ENCODE measurements around the gene TUFT1.

Gene TUFT1

GRCh38 chr1:151540021-151540981 lies at the start of gene TUFT1:
Gene TUFT1, plus strand, starts transcription at chr1:151540309. Its CDS starts 58 bp downstream, at chr1:151540367.
- no peak for TF ChIP-seq ZNF274 (IDR thresholded peaks at IDR 0.05; ENCODE audit: low read depth, low read length)
- peak within 1 kb of the TSS; percentile 47 for H3K4me3 ChIP-seq (ENCODE audit: low read length)

- H3K4me3 ChIP-seq (ENCODE audit: low read length) = no peak overlapping the region
- TF ChIP-seq ZNF274 (IDR thresholded peaks at IDR 0.05; ENCODE audit: low read depth, low read length) = no peak
Measured at GRCh38 chr1:151491641-151492040, 48.5 kb upstream of the TUFT1 start.

GRCh38 chr1:151492120-151492519 lies 48.0 kb upstream of the TUFT1 start:
- no peak overlapping the region for H3K4me3 ChIP-seq (ENCODE audit: low read length)
- no peak for TF ChIP-seq ZNF274 (IDR thresholded peaks at IDR 0.05; ENCODE audit: low read depth, low read length)

- no peak for TF ChIP-seq ZNF274 (IDR thresholded peaks at IDR 0.05; ENCODE audit: low read depth, low read length)
Measured at GRCh38 chr1:151493042-151493441, 47.1 kb upstream of the TUFT1 start.

GRCh38 chr1:151494741-151495281 lies 45.3 kb upstream of the TUFT1 start:
- TF ChIP-seq ZNF274 (IDR thresholded peaks at IDR 0.05; ENCODE audit: low read depth, low read length) = no peak

More at GRCh38 chr1:151493042-151493441, 47.1 kb upstream of the TUFT1 start:
- H3K4me3 ChIP-seq (ENCODE audit: low read length) = no peak overlapping the region

GRCh38 chr1:151495316-151495715 lies 44.8 kb upstream of the TUFT1 start:
- H3K4me3 ChIP-seq (ENCODE audit: low read length) = no peak overlapping the region
- TF ChIP-seq ZNF274 (IDR thresholded peaks at IDR 0.05; ENCODE audit: low read depth, low read length) = no peak

More at GRCh38 chr1:151494741-151495281, 45.3 kb upstream of the TUFT1 start:
- H3K4me3 ChIP-seq (ENCODE audit: low read length) = no peak overlapping the region

- H3K4me3 ChIP-seq (ENCODE audit: low read length) = no peak overlapping the region
- TF ChIP-seq ZNF274 (IDR thresholded peaks at IDR 0.05; ENCODE audit: low read depth, low read length) = no peak
Measured at GRCh38 chr1:151499365-151499764, 40.7 kb upstream of the TUFT1 start.

- no peak overlapping the region for H3K4me3 ChIP-seq (ENCODE audit: low read length)
- TF ChIP-seq ZNF274 (IDR thresholded peaks at IDR 0.05; ENCODE audit: low read depth, low read length) = no peak
Measured at GRCh38 chr1:151499930-151500329, 40.2 kb upstream of the TUFT1 start.

GRCh38 chr1:151501474-151501873 lies 38.6 kb upstream of the TUFT1 start:
- no peak overlapping the region for H3K4me3 ChIP-seq (ENCODE audit: low read length)
- no peak for TF ChIP-seq ZNF274 (IDR thresholded peaks at IDR 0.05; ENCODE audit: low read depth, low read length)

- no peak overlapping the region for H3K4me3 ChIP-seq (ENCODE audit: low read length)
- no peak for TF ChIP-seq ZNF274 (IDR thresholded peaks at IDR 0.05; ENCODE audit: low read depth, low read length)
Measured at GRCh38 chr1:151502035-151502700, 37.9 kb upstream of the TUFT1 start.

- H3K4me3 ChIP-seq (ENCODE audit: low read length) = no peak overlapping the region
- no peak for TF ChIP-seq ZNF274 (IDR thresholded peaks at IDR 0.05; ENCODE audit: low read depth, low read length)
Measured at GRCh38 chr1:151502859-151503780, 37.0 kb upstream of the TUFT1 start.

- no peak overlapping the region for H3K4me3 ChIP-seq (ENCODE audit: low read length)
- TF ChIP-seq ZNF274 (IDR thresholded peaks at IDR 0.05; ENCODE audit: low read depth, low read length) = no peak
Measured at GRCh38 chr1:151504252-151504651, 35.9 kb upstream of the TUFT1 start.

- TF ChIP-seq ZNF274 (IDR thresholded peaks at IDR 0.05; ENCODE audit: low read depth, low read length) = no peak
- no peak overlapping the region for H3K4me3 ChIP-seq (ENCODE audit: low read length)
Measured at GRCh38 chr1:151504759-151505158, 35.4 kb upstream of the TUFT1 start.
